ENCODE measurements around the gene IL27RA. TPM values are rescaled to one million over a fixed set of nuclear protein-coding genes. Genes with fewer than 3 reads are reported as not detected.
A peak's percentile ranks its signal among the peaks of the same experiment; 100 is the strongest.
"Not testable (repeated sequence)": the region's sequence is repeated elsewhere in the genome, so short reads cannot be mapped to it uniquely, and the experiment has no call there.

Gene IL27RA
- total RNA-seq, 1 donor from 2014 or later, result 1.2 TPM

GRCh38 chr19:13999085-13999484, 32.5 kb upstream of the IL27RA start:
- no peak for DNase-seq (ENCODE audit: low read depth in 2 of 2)

GRCh38 chr19:14000691-14001375, 30.7 kb upstream of the IL27RA start:
- no peak for DNase-seq (ENCODE audit: low read depth in 2 of 2)

DNA sequence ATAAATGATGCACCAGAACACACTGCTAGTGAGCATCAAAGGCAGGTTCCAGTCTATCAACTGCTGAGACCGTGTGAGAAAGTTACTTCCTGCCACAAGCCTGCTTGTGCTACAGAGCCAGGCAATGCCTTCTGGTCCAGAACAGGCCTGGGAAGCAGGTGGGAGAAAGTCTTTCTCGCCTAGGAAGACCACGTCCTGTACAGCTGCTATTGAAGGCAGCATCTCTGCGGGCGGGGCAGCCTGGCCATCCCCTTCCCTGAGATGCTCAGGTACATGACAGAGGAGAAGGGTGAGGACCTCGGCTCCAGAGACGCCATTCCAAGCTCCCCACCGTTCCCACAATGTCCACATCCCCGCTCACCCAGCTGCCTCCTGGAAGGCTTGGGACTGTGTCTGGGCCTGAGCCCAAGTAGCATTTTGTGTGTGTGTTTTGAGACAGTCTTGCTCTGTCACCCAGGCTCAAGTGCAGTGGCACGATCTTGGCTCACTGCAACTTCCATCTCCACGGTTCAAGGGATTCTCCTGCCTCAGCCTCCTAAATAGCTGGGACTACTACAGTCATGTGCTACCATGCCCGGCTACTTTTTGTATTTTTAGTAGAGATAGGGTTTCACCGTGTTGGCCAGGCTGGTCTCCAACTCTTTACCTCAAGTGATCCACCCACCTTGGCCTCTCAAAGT, 28.9 kb upstream of the IL27RA start:
- DNase-seq (ENCODE audit: low read depth in 2 of 2), result no peak

GRCh38 chr19:14003251-14004055, 28.1 kb upstream of the IL27RA start:
- peak; percentile 52 to 69 for DNase-seq (ENCODE audit: low read depth in 2 of 2)

DNA sequence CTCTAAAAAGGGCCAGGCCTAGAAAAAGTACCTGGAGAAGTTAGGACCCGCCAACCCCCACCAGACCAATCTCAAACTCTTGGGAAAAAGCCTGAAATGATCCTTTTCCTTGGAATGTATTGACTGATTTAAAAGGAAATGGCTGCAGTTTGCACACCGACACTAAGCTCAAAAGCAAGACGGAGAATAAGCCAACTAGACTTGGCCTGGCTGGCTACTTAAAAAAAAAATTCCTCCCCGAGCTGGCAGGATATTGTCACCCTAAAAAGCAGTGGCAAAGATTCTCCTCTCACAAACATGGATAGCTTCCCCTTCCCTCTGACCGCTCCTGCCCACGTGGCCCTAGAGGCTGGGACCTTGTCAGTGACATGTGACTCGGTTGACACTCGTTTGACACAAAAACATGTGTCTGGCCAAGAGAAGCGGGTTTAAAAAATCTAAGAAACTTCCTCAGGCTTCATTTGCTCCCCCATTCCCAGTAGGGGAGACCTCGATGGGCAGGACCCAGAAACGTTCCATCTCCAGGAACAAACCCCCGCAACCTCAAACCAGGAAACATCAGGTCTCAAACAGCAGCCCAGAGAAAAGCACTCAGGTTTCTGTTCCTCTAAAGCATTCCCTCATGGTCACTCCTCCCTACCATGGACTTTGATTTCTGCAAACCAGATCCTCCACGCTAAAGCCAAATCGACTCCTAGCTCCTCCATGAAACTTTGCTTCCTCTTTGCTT, 26.8 kb upstream of the IL27RA start:
- DNase-seq (ENCODE audit: low read depth in 2 of 2), result peak; percentile 44 to 78

DNA sequence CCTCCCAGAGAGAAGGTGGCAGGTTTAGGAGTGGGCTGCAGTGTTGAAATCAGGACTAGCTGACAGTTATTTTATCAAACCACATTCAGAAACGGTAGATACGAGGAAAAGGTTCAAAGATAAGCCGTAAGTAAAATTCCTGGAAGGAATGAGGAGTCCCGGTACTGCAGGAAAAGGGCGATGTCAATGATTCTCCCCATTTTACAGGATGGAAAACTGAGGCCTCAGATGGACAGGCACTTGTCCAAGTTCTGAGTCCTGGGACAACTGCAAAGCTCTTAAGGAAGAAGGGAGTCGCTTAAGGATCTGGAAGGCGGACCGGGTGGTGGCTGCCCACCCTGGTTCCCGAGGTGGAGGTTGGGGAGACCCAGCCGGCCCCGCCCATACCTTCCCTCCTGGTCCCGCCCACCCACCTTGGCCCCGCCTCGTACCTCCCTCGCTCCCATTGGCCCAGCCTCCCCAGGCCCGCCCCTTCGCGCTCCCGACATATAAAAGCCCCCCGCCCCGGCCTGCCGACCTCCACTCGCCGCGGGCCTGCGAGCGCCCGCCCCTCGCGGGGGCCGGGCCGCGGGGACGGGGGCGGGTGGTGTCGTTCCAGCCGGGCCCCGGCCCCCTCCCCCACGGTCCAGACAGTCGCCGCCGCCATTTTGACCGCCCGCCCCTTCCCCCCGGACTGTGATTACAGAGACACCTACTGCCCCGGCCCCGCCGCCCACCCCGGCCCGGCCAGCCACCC, 26.0 kb upstream of the IL27RA start:
- peak; percentile 92 to 96 for DNase-seq (ENCODE audit: low read depth in 2 of 2)

GRCh38 chr19:14006085-14006765, 25.3 kb upstream of the IL27RA start, which contains the start of gene RFX1:
Gene RFX1, minus strand, starts transcription at chr19:14006320. Its CDS starts 12,477 bp downstream, at chr19:13993843.
- DNase-seq (ENCODE audit: low read depth in 2 of 2), result peak; percentile 100

GRCh38 chr19:14006766-14007562, 24.6 kb upstream of the IL27RA start:
- DNase-seq (ENCODE audit: low read depth in 2 of 2), result no peak

- DNase-seq (ENCODE audit: low read depth in 2 of 2), result no peak
These were observed 19.1 kb upstream of the IL27RA start for GRCh38 chr19:14012378-14012915.

GRCh38 chr19:14015524-14016035, 16.0 kb upstream of the IL27RA start:
- DNase-seq (ENCODE audit: low read depth in 2 of 2), result no peak

DNA sequence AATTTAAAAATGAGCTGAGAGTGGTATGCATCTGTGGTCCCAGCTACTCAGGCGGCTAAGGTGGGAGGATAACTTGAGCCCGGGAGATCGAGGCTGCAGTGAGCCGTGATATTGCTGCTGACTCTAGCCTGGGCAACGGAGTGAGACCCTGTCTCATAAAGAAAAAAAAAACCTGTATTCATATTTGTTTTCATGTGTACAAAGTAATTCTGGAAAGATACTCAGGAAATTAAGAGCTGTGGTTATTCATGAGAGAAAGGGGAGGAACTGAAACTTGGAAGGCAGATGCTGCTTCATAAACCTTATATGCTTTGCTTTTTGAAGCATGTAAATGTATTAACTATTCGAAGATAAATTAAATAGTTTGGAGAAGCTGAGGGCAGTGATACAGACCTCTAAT, 12.5 kb upstream of the IL27RA start:
- no peak for DNase-seq (ENCODE audit: low read depth in 2 of 2)

- not testable (repeated sequence) for DNase-seq (ENCODE audit: low read depth in 2 of 2)
These were observed 11.8 kb upstream of the IL27RA start for GRCh38 chr19:14019739-14020138.

GRCh38 chr19:14021474-14021873, 10.1 kb upstream of the IL27RA start:
- no peak for DNase-seq (ENCODE audit: low read depth in 2 of 2)

GRCh38 chr19:14022469-14022868, 9.1 kb upstream of the IL27RA start:
- no peak for DNase-seq (ENCODE audit: low read depth in 2 of 2)

DNA sequence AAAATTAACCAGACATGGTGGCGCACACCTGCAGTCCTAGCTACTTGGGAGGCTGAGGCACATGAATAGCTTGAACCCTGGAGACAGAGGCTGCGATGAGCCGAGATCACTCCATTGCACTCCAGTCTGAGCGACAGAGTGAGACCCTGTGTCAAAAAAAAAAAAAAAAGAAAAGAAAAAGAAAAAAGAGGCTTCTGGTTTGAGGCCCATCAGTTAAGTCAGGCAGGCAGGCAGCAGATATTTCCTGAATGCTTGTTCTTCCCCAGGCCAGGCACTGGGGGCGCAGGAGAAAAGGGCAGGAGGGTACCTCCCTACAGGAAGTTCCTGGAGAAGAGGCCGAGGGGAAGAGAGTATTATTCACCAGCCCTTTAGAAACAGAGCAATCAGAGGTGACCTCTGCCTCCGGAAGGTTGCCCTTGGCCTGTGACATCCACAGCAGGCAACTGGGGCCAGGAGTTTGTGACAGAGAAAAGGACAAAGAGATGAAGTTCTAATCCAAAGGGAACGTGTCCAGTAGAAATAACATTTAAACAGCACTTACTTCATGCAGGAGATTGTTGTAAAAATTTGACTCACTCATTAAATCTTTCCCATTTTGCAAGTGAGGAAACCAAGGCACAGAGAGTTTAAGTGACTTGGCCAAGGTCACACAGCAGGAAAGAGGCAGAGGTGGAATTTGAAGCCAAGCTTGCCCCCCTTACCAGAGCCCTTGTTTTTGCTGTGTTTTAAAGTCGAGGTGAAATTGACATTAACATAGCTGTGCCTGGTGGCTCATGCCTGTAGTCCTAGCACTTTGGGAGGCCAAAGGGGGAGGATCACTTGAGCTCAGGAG, 7.9 kb upstream of the IL27RA start:
- DNase-seq (ENCODE audit: low read depth in 2 of 2), result peak; percentile 72 to 91

DNA sequence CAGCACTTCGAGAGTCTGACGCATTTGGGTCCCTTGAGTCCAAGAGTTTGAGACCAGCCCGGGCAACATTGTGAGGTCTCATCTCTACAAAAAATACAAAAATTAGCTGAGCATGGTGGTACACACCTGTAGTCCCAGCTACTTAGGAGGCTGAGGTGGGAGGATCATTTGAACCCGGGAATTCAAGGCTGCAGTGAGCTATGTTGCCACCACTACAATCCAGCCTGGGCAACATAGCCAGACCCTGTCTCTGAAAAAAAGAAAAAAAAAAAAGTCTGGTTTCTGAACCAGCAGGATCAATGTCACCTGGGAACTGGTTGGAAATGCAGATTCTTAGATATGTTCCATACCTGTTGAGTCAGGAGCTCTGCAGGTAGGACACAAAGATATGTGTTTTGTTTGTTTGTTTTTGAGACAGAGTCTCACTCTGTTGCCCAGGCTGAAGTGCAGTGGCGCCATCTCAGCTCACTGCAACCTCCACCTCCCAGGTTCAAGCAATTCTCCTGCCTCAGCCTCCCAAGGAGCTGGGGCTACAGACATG, 4.8 kb upstream of the IL27RA start:
- DNase-seq (ENCODE audit: low read depth in 2 of 2), result not testable (repeated sequence)

GRCh38 chr19:14027856-14028450, 3.6 kb upstream of the IL27RA start, which contains the start of gene RLN3:
Gene RLN3, plus strand, starts transcription at chr19:14028148. Its CDS starts 57 bp downstream, at chr19:14028205.
- DNase-seq (ENCODE audit: low read depth in 2 of 2), result no peak
